Cardiac muscle cell (in vitro differentiated cells and primary cell): ENCODE results near the gene CAMK2B. TPM values are rescaled to one million over a fixed set of nuclear protein-coding genes. Genes with fewer than 3 reads are reported as not detected.

Experiments used
- DNase-seq, 2 donors: peaks; one replicate each; pipeline versions ENCODE4 v3.0.0 to v3.0.0-alpha.2; 2010 to 2017; ENCODE audit warnings: low read depth in 1 of 2, low spot score in 1 of 2
- H3K27ac ChIP-seq: fragments of 200-600 bp; sonication (generic); 2 replicates; pipeline ENCODE4 v1.5.1; 2016
- H3K27me3 ChIP-seq: fragments of 200-600 bp; sonication (generic); 2 replicates; pipeline ENCODE4 v1.6.0; 2016; ENCODE audit warnings: control low read depth
- H3K36me3 ChIP-seq: fragments of 200-600 bp; sonication (generic); 2 replicates; pipeline ENCODE4 v1.5.1; 2016; ENCODE audit warnings: control low read depth
- H3K4me1 ChIP-seq: fragments of 200-600 bp; sonication (generic); 2 replicates; pipeline ENCODE4 v1.8.1; 2017; ENCODE audit warnings: low read depth, mild to moderate bottlenecking, mixed run types
- H3K4me3 ChIP-seq: fragments of 200-600 bp; sonication (generic); 2 replicates; pipeline ENCODE4 v1.5.1; 2016; ENCODE audit warnings: mild to moderate bottlenecking
- H3K9me3 ChIP-seq: fragments of 200-600 bp; sonication (generic); 2 replicates; pipeline ENCODE4 v1.5.1; 2017; ENCODE audit warnings: low read depth, mild to moderate bottlenecking, control low read depth
- polyA plus RNA-seq: library from polyadenylated mRNA; unstranded; fragments of >200 nt; fragmentation: Nextera tagmentation; extraction: Ambion mirVana; gene quantifications from 2 replicates; pipeline ENCODE4 v1.2.1, GENCODE V29; 2016
- total RNA-seq: library from RNA; depleted of rRNA; stranded (reverse); fragments of >200 nt; gene quantifications from 2 replicates; pipeline ENCODE4 v1.2.3, GENCODE V29; 2016
- TF ChIP-seq, protein P1 (sequence below): IDR thresholded peaks from 2 replicates; pipeline ENCODE4 v1.5.1; 2012; ENCODE audit warnings: low read depth, mild to moderate bottlenecking, low read length

Gene CAMK2B
- total and polyA plus RNA-seq, 2 experiments from 2014 or later, result 7.7 to 17.7 TPM

DNA sequence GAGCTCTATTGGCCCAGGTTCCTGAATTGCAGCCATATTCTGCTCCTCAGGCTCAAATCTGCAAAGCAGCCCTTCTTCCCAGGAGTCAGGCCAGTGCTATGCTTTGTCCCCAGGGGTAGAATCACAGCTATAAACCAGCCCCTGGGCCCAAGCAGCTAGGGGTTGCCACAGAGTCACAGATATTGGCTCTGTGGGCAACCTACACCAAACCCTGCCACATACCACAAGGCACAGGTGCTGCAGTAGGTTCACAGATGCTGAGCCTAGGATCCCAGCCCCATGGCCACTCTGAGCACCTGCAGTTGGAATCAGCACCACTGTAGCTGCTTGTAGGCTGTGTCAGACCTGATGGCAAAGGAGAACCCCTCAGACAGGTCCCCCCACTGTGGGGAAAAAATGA, 43.1 kb upstream of the CAMK2B start:
- no peaks in the 10 kb centered on the region for H3K27me3 ChIP-seq
- no peak overlapping the region for H3K4me3 ChIP-seq
- H3K9me3 ChIP-seq, result no peaks in the 10 kb centered on the region
- no peaks in the 10 kb centered on the region for H3K4me1 ChIP-seq
- no peak overlapping the region for H3K27ac ChIP-seq
- TF ChIP-seq, protein P1, sequence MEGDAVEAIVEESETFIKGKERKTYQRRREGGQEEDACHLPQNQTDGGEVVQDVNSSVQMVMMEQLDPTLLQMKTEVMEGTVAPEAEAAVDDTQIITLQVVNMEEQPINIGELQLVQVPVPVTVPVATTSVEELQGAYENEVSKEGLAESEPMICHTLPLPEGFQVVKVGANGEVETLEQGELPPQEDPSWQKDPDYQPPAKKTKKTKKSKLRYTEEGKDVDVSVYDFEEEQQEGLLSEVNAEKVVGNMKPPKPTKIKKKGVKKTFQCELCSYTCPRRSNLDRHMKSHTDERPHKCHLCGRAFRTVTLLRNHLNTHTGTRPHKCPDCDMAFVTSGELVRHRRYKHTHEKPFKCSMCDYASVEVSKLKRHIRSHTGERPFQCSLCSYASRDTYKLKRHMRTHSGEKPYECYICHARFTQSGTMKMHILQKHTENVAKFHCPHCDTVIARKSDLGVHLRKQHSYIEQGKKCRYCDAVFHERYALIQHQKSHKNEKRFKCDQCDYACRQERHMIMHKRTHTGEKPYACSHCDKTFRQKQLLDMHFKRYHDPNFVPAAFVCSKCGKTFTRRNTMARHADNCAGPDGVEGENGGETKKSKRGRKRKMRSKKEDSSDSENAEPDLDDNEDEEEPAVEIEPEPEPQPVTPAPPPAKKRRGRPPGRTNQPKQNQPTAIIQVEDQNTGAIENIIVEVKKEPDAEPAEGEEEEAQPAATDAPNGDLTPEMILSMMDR, result no peak
- no peaks in the 10 kb centered on the region for H3K36me3 ChIP-seq
- DNase-seq, result no peak

DNA sequence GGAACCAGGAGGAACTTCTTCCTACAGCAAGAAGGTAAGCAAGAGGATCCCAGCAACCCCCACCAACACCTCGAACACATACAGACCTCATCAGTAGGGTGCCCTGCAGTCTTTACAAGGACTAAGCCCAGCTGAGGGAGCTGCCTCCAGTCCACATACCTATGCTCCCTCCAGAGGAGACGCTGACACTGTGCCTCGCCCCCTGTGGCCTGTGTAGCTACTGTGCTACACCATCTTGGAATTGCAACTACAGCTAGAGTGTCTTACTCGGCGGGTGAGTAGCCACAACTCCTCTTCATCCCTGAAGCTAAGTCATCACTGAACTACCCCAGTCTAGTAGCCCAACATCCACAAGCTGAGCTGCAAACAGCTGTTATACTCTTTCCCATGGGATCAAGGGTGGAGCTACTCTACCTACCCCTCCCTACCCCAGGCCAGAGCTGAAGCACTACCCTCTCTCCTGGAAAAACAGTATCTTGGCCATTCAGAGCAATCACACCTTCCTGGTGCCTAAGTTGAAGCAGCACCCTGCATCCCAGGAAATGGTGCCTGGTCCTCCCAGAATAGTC, 42.2 kb upstream of the CAMK2B start:
- TF ChIP-seq, protein P1, result no peak
- Histone ChIP-seq H3K4me3 (no peak overlapping the region), H3K27me3 (no peaks in the 10 kb centered on the region), H3K36me3 (no peaks in the 10 kb centered on the region), H3K27ac (no peak overlapping the region), H3K9me3 (no peaks in the 10 kb centered on the region), H3K4me1 (no peaks in the 10 kb centered on the region)
- no peak for DNase-seq

DNA sequence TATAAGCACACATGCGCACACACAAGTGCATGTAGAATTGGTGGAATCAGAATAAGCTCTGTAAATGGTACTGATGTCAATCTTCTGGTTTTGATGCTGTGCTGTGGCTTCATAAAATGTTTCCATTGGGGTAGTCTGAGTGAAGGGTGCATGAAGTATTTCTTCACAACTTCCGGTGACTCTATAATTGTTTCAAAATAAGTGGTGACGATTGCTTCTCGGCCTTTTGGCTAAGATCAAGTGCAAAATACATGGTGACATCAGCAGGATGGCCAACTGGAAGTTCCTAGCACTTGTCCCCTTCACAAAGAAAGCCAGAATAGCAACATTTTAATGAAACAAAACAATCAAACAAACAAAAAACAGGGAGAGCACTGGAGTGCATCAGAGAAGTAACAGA, 41.6 kb upstream of the CAMK2B start:
- H3K4me1 ChIP-seq, result no peaks in the 10 kb centered on the region
- H3K27me3 ChIP-seq, result no peaks in the 10 kb centered on the region
- H3K9me3 ChIP-seq, result no peaks in the 10 kb centered on the region
- no peak for DNase-seq
- TF ChIP-seq, protein P1, result no peak
- H3K36me3 ChIP-seq, result no peaks in the 10 kb centered on the region
- no peak overlapping the region for H3K27ac ChIP-seq
- no peak overlapping the region for H3K4me3 ChIP-seq

DNA sequence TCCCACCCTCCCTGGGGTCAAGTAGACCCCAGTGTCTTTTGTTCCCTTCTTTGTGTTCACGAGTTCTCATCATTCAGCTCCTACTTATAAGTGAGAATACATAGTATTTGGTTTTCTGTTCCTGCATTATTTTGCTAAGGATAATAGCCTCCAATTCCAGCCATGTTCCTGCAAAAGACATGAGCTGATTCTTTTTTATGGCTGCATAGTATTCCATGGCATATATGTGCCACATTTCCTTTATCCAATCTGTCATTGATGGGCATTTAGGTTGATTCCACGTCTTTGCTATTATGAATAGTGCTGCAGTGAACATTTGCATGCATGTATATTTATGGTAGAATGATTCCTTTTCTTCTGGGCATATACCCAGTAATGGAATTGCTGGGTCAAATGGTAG, 28.3 kb upstream of the CAMK2B start:
- TF ChIP-seq, protein P1, result no peak
- peaks cover 11% of the 10 kb centered on the region for H3K27me3 ChIP-seq
- no peak for DNase-seq
- peaks cover 7% of the 10 kb centered on the region for H3K4me1 ChIP-seq
- no peak overlapping the region for H3K27ac ChIP-seq
- H3K36me3 ChIP-seq, result no peaks in the 10 kb centered on the region
- H3K4me3 ChIP-seq, result no peak overlapping the region
- no peaks in the 10 kb centered on the region for H3K9me3 ChIP-seq

DNA sequence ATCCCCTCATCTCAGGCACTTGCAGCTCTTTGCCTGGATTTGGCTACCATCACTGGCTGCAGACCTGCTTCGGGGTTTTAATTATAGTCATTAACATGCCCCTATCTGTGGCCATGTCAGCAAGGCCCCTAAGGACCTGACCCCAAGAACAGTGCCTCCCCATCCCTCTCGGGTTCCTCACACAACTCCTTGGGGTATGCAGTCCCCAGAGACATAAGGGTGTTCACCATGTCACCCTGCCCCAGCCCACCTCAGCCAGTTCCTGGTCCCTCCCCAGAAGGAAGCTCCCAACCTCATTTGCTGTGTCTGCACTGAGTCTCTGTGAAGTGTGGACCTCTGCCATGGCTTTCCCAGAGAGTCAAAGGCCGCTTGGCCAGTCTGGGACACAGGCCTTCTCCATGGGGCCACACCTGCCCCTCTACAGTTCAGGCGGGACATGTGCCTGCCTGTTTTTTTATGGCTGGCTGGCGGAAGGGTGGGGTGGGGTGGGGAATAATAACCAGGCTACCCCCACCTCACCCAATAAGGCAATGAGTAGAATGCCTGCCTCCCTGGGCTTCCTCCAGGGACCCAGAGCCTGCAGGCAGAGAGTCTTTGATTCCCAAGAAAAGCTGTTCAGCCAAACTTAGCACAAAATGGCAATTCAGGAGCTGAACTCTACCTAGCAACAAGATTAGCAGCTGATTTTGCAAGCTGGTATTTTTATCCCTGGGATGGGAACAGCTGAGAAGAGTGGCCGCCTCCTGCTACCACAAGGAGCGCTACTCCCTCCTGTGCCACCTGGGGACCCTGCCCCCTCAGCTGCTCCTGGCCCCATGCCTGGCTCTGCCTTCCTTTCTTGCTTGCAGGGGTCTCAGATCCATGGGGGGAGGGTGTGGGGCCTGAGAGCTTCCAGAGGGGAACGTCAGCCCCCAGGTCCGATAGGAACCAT, 23.7 kb upstream of the CAMK2B start:
- Histone ChIP-seq H3K36me3 (no peaks in the 10 kb centered on the region), H3K27ac (no peak overlapping the region), H3K9me3 (no peaks in the 10 kb centered on the region), H3K4me1 (peaks cover 7% of the 10 kb centered on the region), H3K27me3 (peaks cover 8% of the 10 kb centered on the region), H3K4me3 (no peak overlapping the region)
- TF ChIP-seq, protein P1, result no peak
- peak in 1 of 2 donors; percentile 42 for DNase-seq
